Aorta (tissue), 5 donors: Measurements from ENCODE around the gene PARD3. TPM values are rescaled to one million over a fixed set of nuclear protein-coding genes. Genes with fewer than 3 reads are reported as not detected.

Experiments
- ATAC-seq: fragments of 200-7000 bp; cut with Tn5 transposase; one replicate; pipeline ENCODE4 v1.9.1; 2022; ENCODE audit warnings: moderate library complexity; ENCODE audit not compliant: low FRiP score
- DNase-seq, 2 donors: peaks; one replicate each; pipeline ENCODE4 v3.0.0-alpha.2; 2020
- H3K27ac ChIP-seq, 2 donors: one replicate each; pipeline ENCODE4 v1.5.1; 2013; ENCODE audit warnings: low read length in 2 of 2, mild to moderate bottlenecking in 2 of 2, moderate library complexity in 2 of 2, control low read depth in 1 of 2, inconsistent platforms in 1 of 2, low read depth in 1 of 2
- H3K27me3 ChIP-seq, 2 donors: one replicate each; pipeline ENCODE4 v1.6.1; 2013; ENCODE audit warnings: control low read depth in 1 of 2, low read length in 1 of 2, mild to moderate bottlenecking in 1 of 2, moderate library complexity in 1 of 2; ENCODE audit not compliant: insufficient read depth in 2 of 2, control insufficient read depth in 1 of 2
- H3K36me3 ChIP-seq, 2 donors: one replicate each; pipeline ENCODE4 v1.6.1; 2013; ENCODE audit warnings: control low read depth in 1 of 2, low read length in 1 of 2, mild to moderate bottlenecking in 1 of 2; ENCODE audit not compliant: insufficient read depth in 2 of 2, control insufficient read depth in 1 of 2
- H3K4me1 ChIP-seq, 2 donors: one replicate each; pipeline ENCODE4 v1.6.1; 2013; ENCODE audit warnings: low read length in 2 of 2, control low read depth in 1 of 2, mild to moderate bottlenecking in 1 of 2, moderate library complexity in 1 of 2; ENCODE audit not compliant: insufficient read depth in 2 of 2, control insufficient read depth in 1 of 2
- H3K4me3 ChIP-seq, 2 donors: one replicate each; pipeline ENCODE4 v1.5.1; 2013; ENCODE audit warnings: low read length in 2 of 2, control low read depth in 1 of 2, mild to moderate bottlenecking in 1 of 2
- H3K9me3 ChIP-seq: one replicate; pipeline ENCODE4 v1.6.1; 2013; ENCODE audit warnings: mild to moderate bottlenecking, low read length; ENCODE audit not compliant: control insufficient read depth
- WGBS, 2 donors: extraction: QIAGEN DNeasy Blood & Tissue Kit; methylation state at CpG; one replicate each; pipeline ENCODE4 v1.1.7; 2013; 5-methylcytosine and 5-hydroxymethylcytosine counted together
- intact Hi-C, 2 donors: fragments of 100-400 bp; cut with DNase I; formaldehyde crosslinking; loops; one replicate each; pipeline versions ENCODE4 v1.14.2 to v1.15.0; 2022
- polyA plus RNA-seq, 2 donors: library from polyadenylated mRNA; stranded (reverse); fragments of 200-250 nt; gene quantifications; one replicate each; pipeline ENCODE4 v1.2.3, GENCODE V29; 2013
- total RNA-seq, 2 donors: library from RNA; stranded (reverse); fragmentation: NEBNext Ultra II Directional; extraction: Animal tissue kit (Norgen Biotek cat#: 25700); gene quantifications; one replicate each; pipeline ENCODE4 v1.2.1, GENCODE V29; 2021
- donor health status: healthy with polysubstance abuse.
- donor health status: Bipolar disorder and iron deficiency.
- donor health status: DM: no; HTN: no; CAD: no.
- donor health status: DM: no; HTN: no; CAD: no.
- donor health status: DM: yes; HTN: yes; CAD: no.

The PARD3 gene
- total and polyA plus RNA-seq, 4 donors, result 6.4 to 33.0 (median 28.7) TPM

GRCh38 chr10:34260904-34261303, 554.2 kb downstream of the PARD3 start:
- H3K27ac ChIP-seq, result no peak overlapping the region
- DNase-seq (no peak), ATAC-seq (no peak)
- H3K27me3 ChIP-seq, result no peaks in the 10 kb centered on the region
- no peak overlapping the region for H3K4me3 ChIP-seq
- H3K4me1 ChIP-seq, result no peaks in the 10 kb centered on the region
- H3K9me3 ChIP-seq, result no peaks in the 10 kb centered on the region
- 96% methylated on average over 5 of the region's 5 CpGs for WGBS, 2 donors
- H3K36me3 ChIP-seq, result no peaks in the 10 kb centered on the region
- intact Hi-C loops, result no loop called here

- Histone ChIP-seq H3K4me1 (no peaks in the 10 kb centered on the region), H3K9me3 (no peaks in the 10 kb centered on the region), H3K27me3 (no peaks in the 10 kb centered on the region), H3K36me3 (no peaks in the 10 kb centered on the region), H3K4me3 (no peak overlapping the region), H3K27ac (no peak overlapping the region)
- intact Hi-C loops, result no loop called here
- 83 to 85% methylated on average over 4 of the region's 4 CpGs for WGBS, 2 donors
- DNase-seq (no peak), ATAC-seq (no peak)
Observed at GRCh38 chr10:34256216-34256615, 558.9 kb downstream of the PARD3 start.

GRCh38 chr10:34255035-34255434, 560.1 kb downstream of the PARD3 start:
- intact Hi-C loops, result no loop called here
- Histone ChIP-seq H3K27ac (no peak overlapping the region), H3K4me3 (no peak overlapping the region), H3K9me3 (no peaks in the 10 kb centered on the region), H3K4me1 (no peaks in the 10 kb centered on the region), H3K27me3 (no peaks in the 10 kb centered on the region), H3K36me3 (no peaks in the 10 kb centered on the region)
- DNase-seq (no peak), ATAC-seq (no peak)
- WGBS, 2 donors, result 41 to 48% methylated on average over 3 of the region's 3 CpGs

GRCh38 chr10:34254596-34254995, 560.5 kb downstream of the PARD3 start:
- Histone ChIP-seq H3K27me3 (no peaks in the 10 kb centered on the region), H3K9me3 (no peaks in the 10 kb centered on the region), H3K4me3 (no peak overlapping the region), H3K27ac (no peak overlapping the region), H3K36me3 (no peaks in the 10 kb centered on the region), H3K4me1 (no peaks in the 10 kb centered on the region)
- ATAC-seq (no peak), DNase-seq (no peak)
- intact Hi-C loops, result no loop called here

GRCh38 chr10:34252111-34252510, 563.0 kb downstream of the PARD3 start:
- DNase-seq, result no peak
- ATAC-seq, result peak; percentile 15
- no peak overlapping the region for H3K4me3 ChIP-seq
- WGBS, 2 donors, result 55 to 59% methylated on average over 7 of the region's 7 CpGs
- H3K9me3 ChIP-seq, result no peaks in the 10 kb centered on the region
- no peaks in the 10 kb centered on the region for H3K4me1 ChIP-seq
- H3K27me3 ChIP-seq, result no peaks in the 10 kb centered on the region
- no peak overlapping the region for H3K27ac ChIP-seq
- H3K36me3 ChIP-seq, result no peaks in the 10 kb centered on the region
- intact Hi-C loops, result no loop called here

GRCh38 chr10:34251177-34251576, 563.9 kb downstream of the PARD3 start:
- no peak for ATAC-seq
- no peaks in the 10 kb centered on the region for H3K4me1 ChIP-seq
- no peaks in the 10 kb centered on the region for H3K27me3 ChIP-seq
- intact Hi-C loops, result no loop called here
- H3K36me3 ChIP-seq, result no peaks in the 10 kb centered on the region
- DNase-seq, result no peak
- H3K9me3 ChIP-seq, result no peaks in the 10 kb centered on the region
- 95 to 97% methylated on average over 4 of the region's 4 CpGs for WGBS, 2 donors
- no peak overlapping the region for H3K4me3 ChIP-seq
- H3K27ac ChIP-seq, result no peak overlapping the region

- DNase-seq, result no peak
- H3K36me3 ChIP-seq, result no peaks in the 10 kb centered on the region
- intact Hi-C loops, result no loop called here
- H3K27me3 ChIP-seq, result no peaks in the 10 kb centered on the region
- no peaks in the 10 kb centered on the region for H3K4me1 ChIP-seq
- H3K27ac ChIP-seq, result no peak overlapping the region
- no peaks in the 10 kb centered on the region for H3K9me3 ChIP-seq
- H3K4me3 ChIP-seq, result no peak overlapping the region
- ATAC-seq, result no peak
- 94 to 98% methylated on average over 3 of the region's 3 CpGs for WGBS, 2 donors
Observed at GRCh38 chr10:34250722-34251121, 564.4 kb downstream of the PARD3 start.

- Histone ChIP-seq H3K4me3 (no peak overlapping the region), H3K36me3 (no peaks in the 10 kb centered on the region), H3K9me3 (no peaks in the 10 kb centered on the region), H3K27ac (no peak overlapping the region), H3K27me3 (no peaks in the 10 kb centered on the region), H3K4me1 (no peaks in the 10 kb centered on the region)
- DNase-seq (no peak), ATAC-seq (no peak)
- WGBS, 2 donors, result 84 to 87% methylated on average over 4 of the region's 4 CpGs
- intact Hi-C loops, result no loop called here
Observed at GRCh38 chr10:34249634-34250033, 565.5 kb downstream of the PARD3 start.

- WGBS, 2 donors, result 97 to 99% methylated on average over 3 of the region's 3 CpGs
- intact Hi-C loops, result no loop called here
- DNase-seq, result no peak
Observed at GRCh38 chr10:34247560-34247959, 567.5 kb downstream of the PARD3 start.

More at GRCh38 chr10:34247560-34247959, 567.5 kb downstream of the PARD3 start:
- no peaks in the 10 kb centered on the region for H3K9me3 ChIP-seq
- H3K27ac ChIP-seq, result no peak overlapping the region
- H3K36me3 ChIP-seq, result no peaks in the 10 kb centered on the region
- no peak overlapping the region for H3K4me3 ChIP-seq
- no peaks in the 10 kb centered on the region for H3K27me3 ChIP-seq
- no peaks in the 10 kb centered on the region for H3K4me1 ChIP-seq
- ATAC-seq, result no peak
